GM19099 (cell line): ENCODE measurements around the gene NPLOC4.

Experiments
- POLR2A ChIP-seq: IDR thresholded peaks from 3 replicates; pipeline ENCODE4 v1.6.1; 2011; ENCODE audit warnings: low read depth; ENCODE audit not compliant: insufficient read length; ENCODE audit errors: extremely low read depth

NPLOC4 gene

DNA sequence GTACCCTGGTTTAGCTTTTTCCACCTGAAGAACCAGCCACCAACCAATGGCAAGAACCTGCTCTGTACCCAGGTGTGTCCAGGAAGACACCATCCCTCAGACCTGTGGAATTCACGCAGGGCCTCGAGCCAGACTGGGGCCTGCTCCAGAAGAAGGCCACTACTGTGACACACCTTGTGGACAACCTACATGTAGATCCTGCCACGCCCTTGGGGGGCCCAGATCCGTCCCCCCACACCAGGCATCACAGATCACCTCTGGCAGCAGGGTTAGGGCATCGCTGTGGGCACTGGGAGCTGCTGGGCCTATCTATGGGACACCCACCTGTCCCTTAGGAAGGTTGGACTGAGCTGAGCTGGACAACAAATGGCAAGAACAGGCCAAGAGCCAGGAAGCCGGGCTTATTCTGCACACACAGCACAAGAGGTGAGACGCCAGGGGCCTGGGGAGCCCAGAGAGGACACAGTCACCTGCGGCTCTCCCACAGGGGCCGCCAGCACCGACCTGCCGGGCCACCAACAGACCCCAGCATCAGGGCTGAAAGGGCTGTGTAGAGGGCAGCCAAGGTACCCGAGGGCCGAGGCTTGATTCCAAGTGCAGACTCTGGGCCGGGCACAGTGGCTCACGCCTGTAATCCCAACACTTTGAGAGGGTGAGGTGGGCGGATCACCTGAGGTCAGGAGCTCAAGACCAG is 92.5 kb downstream of the NPLOC4 start:
- no peak for TF ChIP-seq POLR2A

GRCh38 chr17:81543756-81544155 is 93.2 kb downstream of the NPLOC4 start:
- TF ChIP-seq POLR2A, result no peak

- no peak for TF ChIP-seq POLR2A
Observed at GRCh38 chr17:81543339-81543675, 93.6 kb downstream of the NPLOC4 start.

DNA sequence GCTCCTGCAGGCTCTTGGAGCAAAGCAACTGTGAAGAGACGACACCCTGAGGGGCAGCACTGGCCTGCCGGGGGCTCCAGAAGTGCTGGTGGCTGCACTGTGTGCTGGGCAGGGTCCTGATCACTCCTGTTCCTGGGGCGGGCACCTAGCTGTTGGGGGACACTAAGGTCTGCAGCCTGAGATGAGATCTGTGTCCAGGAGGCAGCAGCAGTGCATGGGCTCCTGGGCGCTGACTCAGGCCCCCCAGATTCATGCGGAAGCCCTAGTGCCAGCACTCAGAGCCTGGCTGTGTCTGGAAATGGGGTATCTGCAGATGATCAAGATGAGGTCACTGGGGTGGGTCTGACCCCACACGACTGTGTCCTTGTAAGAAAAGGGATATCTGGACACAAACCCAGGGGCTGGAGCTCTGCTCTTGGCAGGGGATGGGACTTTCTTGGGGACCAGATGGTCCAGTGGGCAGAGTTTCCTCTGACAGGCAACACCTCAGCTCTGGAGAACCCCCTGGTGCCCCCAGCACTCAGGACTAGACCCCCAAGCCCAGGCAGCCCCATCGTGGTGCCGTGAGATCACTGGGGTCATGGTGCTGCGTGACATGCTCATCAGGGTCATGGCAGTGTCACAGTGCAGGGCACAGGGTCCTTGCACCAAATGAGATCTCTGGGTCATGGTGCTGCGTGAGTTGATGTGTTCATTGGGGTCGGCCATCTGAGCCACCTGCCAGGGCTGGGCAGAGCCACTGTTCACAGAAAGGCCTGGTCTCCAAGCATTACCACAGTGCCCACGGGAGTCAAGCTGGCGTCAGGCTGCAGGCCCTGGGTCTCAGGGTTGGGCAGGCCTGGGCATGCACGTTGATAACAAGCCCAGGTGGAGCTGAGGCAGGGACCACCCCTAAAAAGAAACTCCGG is 94.2 kb downstream of the NPLOC4 start:
- no peak for TF ChIP-seq POLR2A

DNA sequence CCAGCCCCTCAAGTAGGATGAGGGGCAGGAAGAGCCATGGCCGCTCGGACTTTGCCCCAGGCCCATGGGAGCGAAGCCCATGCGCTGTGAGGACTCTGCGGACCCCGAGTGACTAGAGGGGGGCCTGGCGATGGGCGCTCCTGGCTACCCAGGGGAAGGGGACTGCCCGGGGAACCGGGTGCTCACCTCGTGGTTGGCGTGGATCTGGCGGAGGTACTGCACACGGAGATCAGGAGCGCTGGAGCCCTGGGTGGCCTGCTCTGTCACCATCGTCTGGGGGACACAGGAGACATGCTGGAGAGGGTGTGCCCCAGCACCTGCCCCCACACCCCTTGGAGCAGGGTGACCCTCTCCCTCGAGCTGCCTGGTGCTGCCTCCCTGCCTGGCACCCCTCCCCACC is 95.8 kb downstream of the NPLOC4 start:
- TF ChIP-seq POLR2A, result no peak

- TF ChIP-seq POLR2A, result no peak
Observed at GRCh38 chr17:81540676-81541027, 96.3 kb downstream of the NPLOC4 start.

DNA sequence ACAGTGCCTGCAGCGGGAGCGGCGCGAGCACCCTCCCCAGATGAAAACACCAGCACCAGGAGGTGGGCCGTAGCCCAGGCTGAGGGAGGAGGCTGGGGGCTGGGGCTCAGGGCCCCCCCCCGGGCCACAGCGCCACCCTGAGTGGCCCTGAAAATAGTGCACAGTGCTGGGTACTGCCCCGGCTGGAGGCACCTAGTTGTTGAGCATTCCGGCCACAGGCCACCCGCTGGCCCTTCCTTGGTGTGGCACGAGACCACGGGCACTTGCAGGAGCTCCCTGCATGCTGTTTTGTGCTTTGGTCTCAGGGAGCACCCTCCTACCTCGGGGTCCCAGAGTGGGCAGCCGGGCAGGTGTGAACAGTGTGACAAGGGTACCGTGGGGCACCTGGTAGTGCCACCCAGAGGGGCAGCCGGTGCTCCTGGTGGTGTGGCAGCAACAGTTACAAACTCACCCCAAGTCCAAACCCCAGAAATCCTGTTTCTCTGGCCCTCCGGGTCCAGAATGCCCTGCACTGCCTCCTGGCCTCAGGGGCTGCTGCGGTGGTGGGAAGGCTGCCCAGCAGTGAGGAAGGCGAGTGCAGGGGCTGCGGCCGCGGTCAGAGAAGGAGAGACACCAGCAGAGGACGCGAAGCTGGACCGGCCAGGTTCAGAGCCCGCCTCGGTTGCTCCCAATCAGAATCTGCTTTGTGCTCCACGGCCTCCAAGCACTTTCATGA is 96.8 kb downstream of the NPLOC4 start:
- no peak for TF ChIP-seq POLR2A

DNA sequence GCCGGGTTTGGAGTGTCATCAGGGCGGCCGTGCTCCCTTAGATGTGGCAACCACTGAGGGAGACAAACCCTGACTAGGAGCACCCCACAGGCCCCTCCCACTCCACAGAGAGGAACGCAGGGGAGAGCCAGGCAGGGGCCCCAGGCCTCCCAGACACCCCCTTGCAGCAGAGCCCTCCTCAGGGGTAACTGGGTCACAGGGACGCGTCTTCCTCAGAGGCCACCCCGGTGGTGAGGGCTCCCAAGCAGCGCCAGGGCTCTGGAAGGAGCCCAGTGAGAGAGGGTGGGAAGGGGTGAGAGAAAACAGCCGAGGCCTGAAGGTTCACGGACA is 97.4 kb downstream of the NPLOC4 start:
- TF ChIP-seq POLR2A, result no peak

- no peak for TF ChIP-seq POLR2A
Observed at GRCh38 chr17:81538651-81539570, 98.0 kb downstream of the NPLOC4 start.

DNA sequence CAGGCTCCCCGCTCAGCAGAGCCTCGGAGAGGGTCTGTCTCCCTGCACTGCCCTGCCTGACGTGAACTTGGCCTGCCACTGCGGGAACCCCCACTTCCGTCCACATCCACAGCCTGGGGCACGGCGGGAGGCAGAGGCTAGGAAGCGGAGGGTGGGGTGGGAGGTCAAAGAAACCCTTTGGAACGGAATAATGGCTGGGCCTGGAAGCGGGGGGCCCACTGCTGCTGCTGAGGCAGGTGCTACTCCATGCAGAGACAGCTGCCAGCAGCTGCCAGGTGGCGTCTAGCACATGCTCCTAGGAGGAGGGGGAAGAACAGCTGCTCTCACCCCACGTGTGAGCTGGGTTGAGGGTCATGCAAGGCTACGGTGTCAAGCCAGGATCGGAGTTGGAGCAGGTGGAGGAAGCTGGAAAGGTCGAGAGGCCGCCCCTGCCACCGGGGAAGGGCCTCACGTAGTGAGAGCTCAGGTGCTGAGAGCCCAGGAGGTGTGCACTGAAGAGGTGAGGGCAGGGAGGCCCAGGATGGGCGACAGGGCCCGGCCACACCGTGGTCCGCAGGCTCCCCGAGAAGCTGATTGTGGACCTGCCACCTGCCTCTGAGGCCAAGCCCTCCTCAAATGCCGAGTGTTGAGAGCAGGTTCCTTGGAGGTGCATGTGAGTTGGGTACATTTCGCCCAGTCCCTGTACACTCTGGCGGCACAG is 98.9 kb downstream of the NPLOC4 start:
- no peak for TF ChIP-seq POLR2A

DNA sequence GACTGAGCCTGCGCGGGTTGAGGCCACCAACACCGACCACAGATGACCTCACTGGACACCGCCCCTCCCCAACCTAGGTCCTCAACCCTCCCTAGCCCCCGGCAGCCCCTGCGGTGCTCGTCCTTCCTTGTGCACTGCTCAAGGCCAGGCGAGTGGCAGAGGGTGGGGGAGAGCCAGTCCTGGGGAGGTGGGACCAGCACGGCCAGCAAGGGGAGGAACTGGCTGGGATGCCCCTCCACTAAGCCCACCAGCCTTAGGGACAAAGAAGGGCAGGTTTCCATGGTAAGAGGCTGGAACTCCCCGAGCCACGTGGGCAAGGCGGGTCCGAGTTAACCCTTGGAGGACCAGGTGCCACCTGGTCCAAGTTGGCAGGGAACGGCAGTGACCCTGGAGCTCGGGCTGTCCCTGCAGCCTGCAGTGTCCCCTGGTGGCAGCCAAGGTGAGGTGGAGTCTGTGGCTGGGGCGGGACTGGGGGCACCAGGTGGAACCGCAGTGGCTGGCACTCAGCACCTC is 99.5 kb downstream of the NPLOC4 start:
- no peak for TF ChIP-seq POLR2A

DNA sequence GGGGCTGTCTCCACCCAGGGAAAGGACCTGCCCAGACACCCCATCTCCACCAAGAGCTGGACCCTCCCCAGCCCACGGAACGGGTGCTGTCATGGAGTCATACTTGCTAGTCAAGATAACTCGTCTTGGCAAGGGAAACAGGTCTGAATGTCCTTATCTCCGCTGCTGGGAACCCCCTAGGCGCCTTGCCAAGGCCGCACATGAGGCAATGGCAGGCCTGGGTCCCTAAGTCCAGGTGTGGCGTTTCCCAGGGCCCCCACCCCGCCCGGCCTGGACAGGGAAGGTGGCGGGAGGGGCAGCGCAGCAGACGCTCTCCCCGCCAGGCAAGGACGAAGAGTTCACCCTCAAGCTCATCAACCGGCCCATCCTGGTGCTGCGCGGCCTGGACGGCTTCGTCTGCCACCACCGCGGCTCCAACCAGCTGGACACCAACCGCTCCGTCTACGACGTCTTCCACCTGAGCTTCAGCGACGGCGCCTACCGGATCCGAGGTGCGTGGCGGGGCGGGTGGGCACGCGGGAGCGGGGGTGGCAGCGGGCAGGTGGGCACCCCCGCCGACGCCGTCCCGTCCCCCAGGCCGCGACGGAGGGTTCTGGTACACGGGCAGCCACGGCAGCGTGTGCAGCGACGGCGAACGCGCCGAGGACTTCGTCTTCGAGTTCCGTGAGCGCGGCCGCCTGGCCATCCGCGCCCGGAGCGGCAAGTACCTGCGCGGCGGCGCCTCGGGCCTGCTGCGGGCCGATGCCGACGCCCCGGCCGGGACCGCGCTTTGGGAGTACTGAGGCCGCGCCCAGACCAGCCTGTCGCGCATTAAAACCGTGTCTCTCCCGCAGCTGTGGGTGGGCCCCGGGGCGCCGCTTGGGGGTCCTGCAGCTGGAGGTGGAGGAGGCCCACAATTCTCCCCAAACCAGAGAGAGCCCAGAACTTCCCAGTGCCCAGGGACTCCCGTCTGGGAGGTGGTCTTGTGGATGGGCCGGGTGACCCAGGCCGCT is 100.3 kb downstream of the NPLOC4 start:
- TF ChIP-seq POLR2A, result no peak
